ENCODE data around the gene S100A2.

DNA sequence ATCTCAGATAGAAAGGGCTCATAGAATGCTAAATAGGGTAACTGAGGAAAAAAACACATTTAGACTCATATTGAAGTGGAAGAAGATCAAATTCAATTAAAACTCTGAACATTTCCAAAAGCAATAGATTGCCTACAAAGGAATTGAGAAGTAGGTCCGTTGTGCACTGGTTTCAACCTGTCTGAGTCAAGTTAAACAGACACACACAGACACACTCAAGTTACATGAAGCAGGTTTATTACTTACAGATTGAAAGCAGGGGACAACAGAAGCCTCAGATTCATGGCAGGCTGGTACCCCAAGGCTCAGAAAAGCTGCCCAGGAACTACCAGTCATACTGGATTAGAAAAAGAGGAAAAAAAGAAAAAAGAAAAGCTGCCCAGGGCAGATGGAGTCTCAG, 20.7 kb upstream of the S100A2 start:
- TF ChIP-seq CHD2 (IDR thresholded peaks at IDR 0.05; ENCODE audit: low read depth, low read length) (no peak), NBN (conservative IDR thresholded peaks at IDR 0.05) (no peak)

Data from HepG2 (cell line).